NCI-H2171 (cell line): ENCODE results near the gene RCOR2.
A peak's percentile ranks its signal among the peaks of the same experiment; 100 is the strongest.
"Not testable (repeated sequence)": the region's sequence is repeated elsewhere in the genome, so short reads cannot be mapped to it uniquely, and the experiment has no call there.

ENCODE experiments used
- DNase-seq: peaks from one replicate; lab custom pipeline; 2025; lab: John Stamatoyannopoulos, UW

RCOR2 gene

GRCh38 chr11:63877658-63878241 lies 39.2 kb downstream of the RCOR2 start:
- DNase-seq, result no peak

GRCh38 chr11:63876616-63877015 lies 40.3 kb downstream of the RCOR2 start:
- DNase-seq, result no peak

GRCh38 chr11:63875506-63876065 lies 41.4 kb downstream of the RCOR2 start:
- no peak for DNase-seq

- no peak for DNase-seq
These were observed 42.5 kb downstream of the RCOR2 start for GRCh38 chr11:63874511-63874910.

GRCh38 chr11:63873311-63873710 lies 43.7 kb downstream of the RCOR2 start:
- no peak for DNase-seq

- DNase-seq, result no peak
These were observed 44.2 kb downstream of the RCOR2 start for GRCh38 chr11:63872800-63873197.

- no peak for DNase-seq
These were observed 44.8 kb downstream of the RCOR2 start for GRCh38 chr11:63871962-63872799.

GRCh38 chr11:63870351-63871140 lies 46.4 kb downstream of the RCOR2 start:
- no peak for DNase-seq

GRCh38 chr11:63869683-63870082 lies 47.3 kb downstream of the RCOR2 start:
- DNase-seq, result no peak

- DNase-seq, result no peak
These were observed 47.8 kb downstream of the RCOR2 start for GRCh38 chr11:63869171-63869591.

- no peak for DNase-seq
These were observed 48.4 kb downstream of the RCOR2 start for GRCh38 chr11:63868399-63869064.

GRCh38 chr11:63867511-63867910 lies 49.5 kb downstream of the RCOR2 start:
- DNase-seq, result no peak

GRCh38 chr11:63866211-63866610 lies 50.8 kb downstream of the RCOR2 start:
- DNase-seq, result peak; percentile 28

- DNase-seq, result not testable (repeated sequence)
These were observed 53.3 kb downstream of the RCOR2 start for GRCh38 chr11:63863620-63864019.

- DNase-seq, result no peak
These were observed 54.0 kb downstream of the RCOR2 start for GRCh38 chr11:63862923-63863322.
